Stimulated activated CD4-positive, alpha-beta T cell treated with anti-CD3 and anti-CD28 coated beads, Interleukin-1b, Interleukin-23, amount 100 ng/mL, for 24 hours (primary cell): ENCODE measurements around the gene PSRC1.
"Not testable (repeated sequence)": the region's sequence is repeated elsewhere in the genome, so short reads cannot be mapped to it uniquely, and the experiment has no call there.

Experiments
- DNase-seq, 4 experiments: peaks; one replicate each; pipeline ENCODE4 v3.0.0-alpha.2; 2020; ENCODE audit warnings: low read depth in 4 of 4, low spot score in 1 of 4

PSRC1 gene

GRCh38 chr1:109282952-109283747 lies at the start of gene PSRC1:
TSS of gene PSRC1 (minus strand) at chr1:109283145.
- DNase-seq, result peak; percentile 73 to 90 (median 82)

GRCh38 chr1:109331113-109331512 lies 48.2 kb upstream of the PSRC1 start:
- no peak for DNase-seq

GRCh38 chr1:109327285-109327684 lies 44.3 kb upstream of the PSRC1 start:
- no peak for DNase-seq

DNA sequence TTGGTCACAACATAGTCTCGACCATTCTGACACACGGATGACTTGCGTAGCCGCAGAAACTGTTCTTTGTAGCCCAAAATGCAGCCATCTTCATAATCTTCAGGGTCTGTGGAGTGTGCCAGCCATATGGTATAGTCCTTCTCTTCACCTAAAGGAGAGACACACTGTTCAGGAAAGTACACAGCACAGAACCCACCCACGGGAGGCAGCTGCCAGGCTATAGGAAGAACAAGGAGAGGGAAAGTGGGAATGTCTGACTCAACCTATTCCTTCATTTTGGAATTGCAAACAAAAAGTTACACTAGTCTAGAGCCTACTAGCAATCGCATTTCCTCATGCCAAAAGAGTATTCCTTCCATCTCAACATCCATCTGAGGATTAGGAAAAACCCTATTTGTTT lies 40.0 kb upstream of the PSRC1 start:
- DNase-seq, result no peak

- no peak for DNase-seq
Observed at GRCh38 chr1:109319114-109319513, 36.2 kb upstream of the PSRC1 start.

DNA sequence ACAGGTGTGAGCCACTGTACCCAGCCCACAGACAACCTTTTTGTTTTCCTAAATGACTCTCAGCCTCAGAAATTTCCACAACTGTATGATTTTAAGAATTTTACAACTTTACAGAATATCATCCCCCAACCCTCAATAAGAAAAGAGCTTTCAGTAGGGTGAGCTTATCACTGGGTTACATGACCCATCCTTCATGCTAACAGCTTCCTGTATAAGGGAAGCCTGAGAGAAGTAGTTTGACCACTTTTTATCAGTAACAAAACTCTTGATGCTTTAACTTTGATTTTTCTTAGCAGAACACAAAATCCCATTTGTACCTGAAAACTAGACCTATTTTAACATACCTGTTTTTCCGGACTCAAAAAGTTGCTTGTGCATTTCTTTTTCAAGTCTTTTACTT lies 33.6 kb upstream of the PSRC1 start:
- no peak for DNase-seq

DNA sequence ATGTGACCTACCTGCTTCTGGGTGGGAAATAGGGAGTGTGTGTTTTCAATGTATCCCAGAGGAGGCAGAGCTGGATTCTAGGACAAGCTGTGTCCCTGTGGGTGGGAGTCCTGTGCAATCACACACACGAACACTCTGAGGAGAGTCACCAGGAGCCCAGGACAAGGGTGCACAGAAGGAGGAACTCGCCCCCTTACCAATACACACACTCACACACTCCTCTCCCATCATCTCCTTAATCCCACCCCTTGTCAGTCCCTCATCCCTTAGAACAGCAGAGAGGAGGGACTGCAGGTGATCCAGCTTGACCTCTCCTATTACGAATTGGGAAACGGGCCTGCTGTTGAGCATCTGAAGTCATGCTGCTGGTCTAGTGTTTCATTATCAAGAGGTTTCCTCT lies 32.3 kb upstream of the PSRC1 start:
- DNase-seq, result no peak

DNA sequence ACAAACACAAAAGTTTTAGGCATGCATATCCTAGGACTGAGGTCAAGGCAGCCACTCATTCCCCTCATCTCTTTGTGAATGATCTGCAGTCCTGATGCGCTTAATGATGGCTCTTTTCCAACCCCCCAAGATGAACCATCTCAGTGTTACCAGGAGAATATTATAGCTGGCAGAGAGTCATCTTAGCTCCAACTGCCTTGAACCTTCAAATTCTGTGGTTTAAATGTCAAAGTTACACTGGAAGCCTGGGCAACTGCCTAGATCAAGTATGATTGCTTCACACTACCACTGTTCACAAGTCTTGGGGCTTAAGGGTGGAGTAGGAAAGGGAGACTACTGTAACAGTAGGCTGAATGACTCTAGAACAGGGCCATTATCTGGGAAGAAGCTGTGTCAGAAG lies 31.9 kb upstream of the PSRC1 start:
- DNase-seq, result no peak

- DNase-seq, result no peak
Observed at GRCh38 chr1:109312978-109313775, 30.2 kb upstream of the PSRC1 start.

DNA sequence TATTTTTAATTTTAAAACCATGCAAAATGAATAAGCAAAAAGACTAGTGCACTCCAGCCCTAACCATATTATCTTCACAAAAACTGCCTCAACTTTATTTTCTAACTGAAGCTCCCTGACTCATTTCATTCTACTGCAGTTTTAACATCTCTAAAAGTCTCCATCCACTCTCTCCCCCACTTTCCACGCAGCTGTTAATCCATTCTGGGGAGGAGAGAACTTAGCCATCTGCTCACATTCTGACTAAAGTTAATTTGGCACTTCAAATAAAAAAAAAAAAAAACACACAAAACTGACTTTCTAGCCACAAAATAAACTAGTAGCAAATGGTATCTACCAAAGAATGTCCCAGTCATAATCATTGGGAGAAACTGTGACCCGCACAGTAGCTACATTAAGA lies 29.3 kb upstream of the PSRC1 start:
- no peak for DNase-seq

- DNase-seq, result no peak
Observed at GRCh38 chr1:109309347-109309746, 26.4 kb upstream of the PSRC1 start.

DNA sequence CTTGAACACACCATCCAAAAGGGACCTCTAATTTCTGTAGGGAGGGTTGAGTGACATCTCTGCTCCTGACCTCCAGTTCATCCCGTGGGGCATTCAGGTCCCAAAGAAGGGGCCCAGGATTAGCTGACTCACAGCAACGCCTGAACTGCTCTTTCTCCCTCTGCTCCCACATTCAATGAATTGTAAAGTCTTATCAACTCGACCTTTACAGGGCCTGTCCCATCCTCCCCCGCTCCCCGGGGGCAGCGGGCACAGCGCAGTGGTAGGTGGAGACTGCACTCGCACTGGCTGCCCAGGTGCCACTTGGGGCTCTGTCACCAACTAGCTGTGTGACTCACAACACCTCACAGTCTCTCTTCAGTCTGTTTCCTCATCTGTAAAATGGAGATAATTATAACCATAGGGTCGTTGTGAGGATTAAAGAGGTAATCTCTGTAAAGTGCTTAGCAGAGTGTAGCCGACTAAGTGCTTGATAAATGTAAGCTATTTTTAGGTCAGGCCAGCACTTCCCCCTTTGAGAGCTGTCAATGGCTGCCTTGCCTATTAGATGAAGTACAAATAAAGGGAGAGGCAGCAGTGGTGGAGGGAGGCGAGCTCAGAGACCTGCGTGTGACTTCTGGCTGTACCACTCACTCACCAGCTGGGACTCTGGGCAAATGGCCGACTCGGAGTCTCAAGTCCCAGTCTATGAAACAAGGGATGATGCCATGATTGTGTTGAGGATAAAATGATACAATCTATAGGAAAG lies 24.5 kb upstream of the PSRC1 start:
- DNase-seq, result no peak

- DNase-seq, result no peak
Observed at GRCh38 chr1:109306832-109307273, 23.9 kb upstream of the PSRC1 start, which contains the start of gene MYBPHL. TSS of gene MYBPHL (minus strand) at chr1:109307011. CDS start at chr1:109306991, 20 bp downstream.

DNA sequence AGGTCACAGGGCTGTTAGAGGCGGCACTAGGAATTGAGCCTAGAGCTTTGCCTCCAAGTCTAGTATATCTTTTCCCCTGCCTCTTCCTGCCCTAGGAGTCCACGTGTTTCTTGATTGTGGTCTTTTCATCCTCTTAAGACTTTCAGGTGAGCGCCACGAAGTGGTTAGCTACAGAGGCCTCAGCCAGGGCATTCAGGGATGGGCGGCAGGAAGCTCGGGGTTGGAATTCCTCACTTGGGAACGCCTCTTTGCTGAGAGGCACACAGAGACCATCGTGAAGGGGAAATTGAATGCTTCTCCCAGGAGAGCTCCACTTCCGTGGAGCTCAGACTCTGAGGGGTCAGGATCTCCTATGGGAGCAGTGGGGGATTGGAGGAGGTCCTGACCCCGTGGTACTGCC lies 23.0 kb upstream of the PSRC1 start:
- DNase-seq, result not testable (repeated sequence)

DNA sequence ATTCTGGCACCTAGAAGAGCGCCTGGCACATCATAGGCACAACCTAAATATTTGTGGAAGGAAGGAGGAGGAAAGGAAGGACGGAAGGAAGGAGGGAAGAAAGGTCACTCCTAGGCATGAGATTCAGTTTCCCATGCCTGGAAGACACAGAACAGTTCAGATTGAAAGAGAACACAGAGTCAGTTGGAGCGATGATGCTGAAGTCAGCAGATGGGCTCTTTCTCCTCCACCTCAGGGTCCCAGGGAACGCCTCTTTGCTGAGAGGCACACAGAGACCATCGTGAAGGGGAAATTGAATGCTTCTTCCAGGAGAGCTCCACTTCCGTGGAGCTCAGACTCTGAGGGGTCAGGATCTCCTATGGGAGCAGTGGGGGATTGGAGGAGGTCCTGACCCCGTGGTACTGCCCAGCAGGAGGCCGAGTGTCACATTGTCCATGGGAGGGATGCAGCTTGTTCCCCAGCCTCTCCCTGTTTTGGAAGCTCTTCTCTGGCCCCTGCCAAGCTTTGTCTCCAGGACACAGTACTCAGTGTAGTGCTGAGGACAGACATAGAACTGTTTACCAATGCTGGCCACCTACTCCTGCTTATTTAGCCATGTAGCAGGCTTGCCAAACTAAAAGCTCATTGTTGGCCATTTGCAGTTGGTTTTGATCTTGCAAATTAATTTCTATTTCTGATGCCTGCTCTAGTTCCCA lies 21.4 kb upstream of the PSRC1 start:
- no peak for DNase-seq

GRCh38 chr1:109301874-109302273 lies 18.9 kb upstream of the PSRC1 start:
- DNase-seq, result no peak

- no peak for DNase-seq
Observed at GRCh38 chr1:109300650-109301151, 17.8 kb upstream of the PSRC1 start.

- no peak for DNase-seq
Observed at GRCh38 chr1:109299558-109300343, 16.8 kb upstream of the PSRC1 start.

- DNase-seq, result no peak
Observed at GRCh38 chr1:109298666-109299557, 16.0 kb upstream of the PSRC1 start.
